SJSA1 (cell line): ENCODE measurements around the gene ZFP69. TPM values are rescaled to one million over a fixed set of nuclear protein-coding genes. Genes with fewer than 3 reads are reported as not detected.

ENCODE experiments used
- DNase-seq, 2 experiments: peaks; one replicate each; pipeline ENCODE4 v3.0.0-alpha.2; 2015 to 2020; ENCODE audit warnings: low spot score in 2 of 2, low read depth in 1 of 2
- H3K27ac ChIP-seq: fragments of 250-450 bp; sonication (Bioruptor Pico); 2 replicates; pipeline ENCODE4 v1.5.1; 2020; ENCODE audit warnings: mild to moderate bottlenecking, moderate library complexity
- H3K27me3 ChIP-seq: fragments of 250-450 bp; sonication (Bioruptor Pico); replicated peaks from 2 replicates; pipeline ENCODE4 v1.5.1; 2020; ENCODE audit warnings: mild to moderate bottlenecking, moderate library complexity
- H3K36me3 ChIP-seq: fragments of 250-450 bp; sonication (Bioruptor Pico); 2 replicates; pipeline ENCODE4 v1.5.1; 2020; ENCODE audit warnings: mild to moderate bottlenecking
- H3K4me1 ChIP-seq: fragments of 250-450 bp; sonication (Bioruptor Pico); replicated peaks from 2 replicates; pipeline ENCODE4 v1.6.1; 2021; ENCODE audit warnings: mild to moderate bottlenecking
- H3K4me3 ChIP-seq: fragments of 250-450 bp; sonication (Bioruptor Pico); 2 replicates; pipeline ENCODE4 v1.5.1; 2020; ENCODE audit warnings: mild to moderate bottlenecking
- H3K9me3 ChIP-seq: fragments of 250-450 bp; sonication (Bioruptor Pico); replicated peaks from 2 replicates; pipeline ENCODE4 v1.5.1; 2020; ENCODE audit warnings: mild to moderate bottlenecking
- total RNA-seq: library from RNA; depleted of rRNA; stranded (reverse); fragments of >200 nt; shearing (Covaris generic); gene quantifications from 2 replicates; pipeline ENCODE4 v1.2.3, GENCODE V29; 2014; rRNA removed

The ZFP69 gene
- total RNA-seq, 1 experiment from 2014 or later: 5.6 TPM

DNA sequence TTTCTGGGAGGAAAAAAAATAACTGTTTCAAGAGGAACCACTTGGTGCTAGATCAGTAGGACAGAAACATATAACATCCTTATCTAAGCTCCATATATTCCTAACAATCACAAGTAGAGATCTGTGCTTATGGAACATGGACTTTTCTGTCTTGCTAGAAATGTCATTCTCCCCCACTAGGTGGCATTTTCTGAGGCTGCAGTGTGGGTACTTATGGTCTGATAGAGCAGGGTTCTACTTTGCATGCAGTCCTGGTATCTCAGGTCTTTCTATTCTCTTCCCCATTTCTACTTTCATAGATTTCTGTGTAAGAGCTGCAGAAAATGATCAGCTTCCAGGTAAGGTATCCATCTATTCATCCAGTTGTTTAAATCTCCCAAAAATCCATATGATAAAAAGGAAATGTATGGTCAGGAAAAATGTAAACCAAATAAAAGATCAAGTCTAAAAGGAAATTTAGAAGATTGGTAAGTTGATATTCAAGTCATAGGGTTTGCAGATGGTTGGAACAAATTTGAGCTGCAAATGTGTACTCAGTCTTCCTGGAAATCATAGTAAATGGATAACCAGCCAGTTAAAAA lies 55.8 kb downstream of the ZFP69 start:
- Histone ChIP-seq H3K27ac (no peak overlapping the region), H3K9me3 (no peaks in the 10 kb centered on the region), H3K27me3 (no peaks in the 10 kb centered on the region), H3K4me1 (peaks cover 3% of the 10 kb centered on the region), H3K4me3 (no peak overlapping the region), H3K36me3 (peaks cover 12% of the 10 kb centered on the region)
- peak in 1 of 2 experiments; percentile 30 for DNase-seq

DNA sequence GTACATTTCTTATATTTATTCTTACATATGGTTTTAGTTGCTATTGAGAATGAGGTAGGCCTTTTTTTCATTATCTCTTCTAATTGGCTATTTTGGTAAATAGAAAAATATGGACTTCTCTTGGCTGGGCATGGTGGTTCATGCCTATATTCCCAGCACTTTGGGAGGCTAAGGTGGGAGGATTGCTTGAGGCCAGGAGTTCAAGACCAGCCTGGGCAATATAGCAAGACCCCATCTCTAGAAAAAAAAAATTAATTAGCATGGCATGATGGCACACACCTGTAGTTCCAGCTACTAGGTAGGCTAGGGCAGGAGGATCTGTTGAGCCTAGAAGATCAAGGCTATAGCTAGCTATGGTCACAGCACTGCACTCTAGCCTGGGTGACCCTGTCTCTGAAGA lies 57.5 kb downstream of the ZFP69 start:
- Histone ChIP-seq H3K4me3 (no peak overlapping the region), H3K27ac (no peak overlapping the region), H3K27me3 (no peaks in the 10 kb centered on the region), H3K9me3 (no peaks in the 10 kb centered on the region), H3K36me3 (peaks cover 12% of the 10 kb centered on the region), H3K4me1 (peaks cover 3% of the 10 kb centered on the region)
- DNase-seq: no peak

DNA sequence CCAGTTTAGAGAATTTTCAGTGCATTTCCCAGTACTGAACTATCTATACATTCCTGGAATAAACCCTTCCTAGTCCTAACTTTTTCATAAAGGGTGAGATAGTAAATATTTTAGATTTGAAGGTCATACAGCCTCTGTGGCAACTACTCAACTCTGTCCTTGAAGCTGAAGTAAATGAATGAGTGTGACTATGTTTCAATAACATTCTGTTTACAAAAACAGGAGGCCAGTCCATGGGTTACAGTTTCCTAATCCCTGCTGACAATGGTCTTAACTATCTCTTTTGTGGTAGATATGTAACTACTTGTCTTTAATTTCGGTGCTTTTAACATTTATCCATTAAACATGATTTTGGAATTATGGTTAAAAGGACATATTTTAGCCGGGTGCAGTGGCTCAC lies 58.6 kb downstream of the ZFP69 start:
- DNase-seq: no peak
- Histone ChIP-seq H3K4me1 (peaks cover 3% of the 10 kb centered on the region), H3K27ac (no peak overlapping the region), H3K9me3 (no peaks in the 10 kb centered on the region), H3K27me3 (no peaks in the 10 kb centered on the region), H3K36me3 (peaks cover 16% of the 10 kb centered on the region), H3K4me3 (no peak overlapping the region)

DNA sequence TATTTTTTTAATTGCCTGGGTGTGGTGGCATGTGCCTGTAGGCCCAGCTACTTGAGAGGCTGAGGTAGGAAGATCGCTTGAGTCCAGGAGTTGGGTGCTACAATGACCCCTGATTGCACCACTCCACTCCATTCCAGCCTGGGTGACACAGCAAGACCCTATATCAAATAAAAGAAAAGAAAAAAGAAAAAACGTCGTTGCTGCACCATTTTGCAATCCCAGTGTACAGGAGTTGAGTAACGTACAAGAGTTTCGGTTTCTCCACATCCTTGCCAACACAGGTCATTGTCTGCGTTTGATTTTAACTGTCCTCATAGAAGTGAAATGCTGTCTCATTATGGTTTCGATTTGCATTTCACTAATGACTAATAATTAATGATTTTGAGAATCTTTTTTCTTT lies 62.2 kb downstream of the ZFP69 start:
- no peak for DNase-seq
- H3K9me3 ChIP-seq: no peaks in the 10 kb centered on the region
- no peak overlapping the region for H3K27ac ChIP-seq
- H3K4me1 ChIP-seq: no peaks in the 10 kb centered on the region
- no peak overlapping the region for H3K4me3 ChIP-seq
- H3K36me3 ChIP-seq: peaks cover 24% of the 10 kb centered on the region
- no peaks in the 10 kb centered on the region for H3K27me3 ChIP-seq

Other genes starting within 250 kb of the ZFP69 start
- gene TMCO2, start 229.4 kb upstream of the ZFP69 start, total RNA-seq: not detected in 2 replicates
- gene ZMPSTE24, start 219.1 kb upstream of the ZFP69 start, total RNA-seq: 91.8 and 112 TPM in 2 replicates
- gene COL9A2, start 160.0 kb upstream of the ZFP69 start, total RNA-seq: 0.06 and 0.39 TPM in 2 replicates
- gene SMAP2, start 103.6 kb upstream of the ZFP69 start, total RNA-seq: 31.9 and 37.1 TPM in 2 replicates
- 2.3 and 4.2 TPM in 2 replicates for gene ZFP69B, start 26.8 kb upstream of the ZFP69 start, total RNA-seq
- gene EXO5, start 31.5 kb downstream of the ZFP69 start, total RNA-seq: 13.1 and 20.4 TPM in 2 replicates
- gene ZNF684, start 54.3 kb downstream of the ZFP69 start, total RNA-seq: 8.1 and 8.6 TPM in 2 replicates
- gene RIMS3, start 188.4 kb downstream of the ZFP69 start, total RNA-seq: 0.68 and 0.78 TPM in 2 replicates
- 23.5 and 32.5 TPM in 2 replicates for gene NFYC, start 214.4 kb downstream of the ZFP69 start, total RNA-seq